Measurements from ENCODE around the gene PPAN.

Gene PPAN

GRCh38 chr19:10141479-10141878 lies 35.3 kb downstream of the PPAN start:
- no peak for TF ChIP-seq CTCF (IDR thresholded peaks at IDR 0.05; ENCODE audit: borderline replicate concordance, insufficient read depth, low read depth, low read length)

GRCh38 chr19:10141973-10142372 lies 35.8 kb downstream of the PPAN start:
- no peak for TF ChIP-seq CTCF (IDR thresholded peaks at IDR 0.05; ENCODE audit: borderline replicate concordance, insufficient read depth, low read depth, low read length)
- H3K4me3 ChIP-seq (ENCODE audit: low read depth, low read length) = no peak overlapping the region

More at GRCh38 chr19:10141479-10141878, 35.3 kb downstream of the PPAN start:
- H3K4me3 ChIP-seq (ENCODE audit: low read depth, low read length) = no peak overlapping the region

GRCh38 chr19:10142701-10143375 lies 36.7 kb downstream of the PPAN start:
- no peak overlapping the region for H3K4me3 ChIP-seq (ENCODE audit: low read depth, low read length)
- TF ChIP-seq CTCF (IDR thresholded peaks at IDR 0.05; ENCODE audit: borderline replicate concordance, insufficient read depth, low read depth, low read length) = no peak

GRCh38 chr19:10143681-10144080 lies 37.5 kb downstream of the PPAN start:
- TF ChIP-seq CTCF (IDR thresholded peaks at IDR 0.05; ENCODE audit: borderline replicate concordance, insufficient read depth, low read depth, low read length) = no peak

GRCh38 chr19:10144361-10144760 lies 38.2 kb downstream of the PPAN start:
- TF ChIP-seq CTCF (IDR thresholded peaks at IDR 0.05; ENCODE audit: borderline replicate concordance, insufficient read depth, low read depth, low read length) = no peak

More at GRCh38 chr19:10143681-10144080, 37.5 kb downstream of the PPAN start:
- H3K4me3 ChIP-seq (ENCODE audit: low read depth, low read length) = no peak overlapping the region

GRCh38 chr19:10145031-10145430 lies 38.9 kb downstream of the PPAN start:
- no peak for TF ChIP-seq CTCF (IDR thresholded peaks at IDR 0.05; ENCODE audit: borderline replicate concordance, insufficient read depth, low read depth, low read length)
- H3K4me3 ChIP-seq (ENCODE audit: low read depth, low read length) = no peak overlapping the region

More at GRCh38 chr19:10144361-10144760, 38.2 kb downstream of the PPAN start:
- no peak overlapping the region for H3K4me3 ChIP-seq (ENCODE audit: low read depth, low read length)

- no peak for TF ChIP-seq CTCF (IDR thresholded peaks at IDR 0.05; ENCODE audit: borderline replicate concordance, insufficient read depth, low read depth, low read length)
- no peak overlapping the region for H3K4me3 ChIP-seq (ENCODE audit: low read depth, low read length)
Measured at GRCh38 chr19:10146142-10146541, 40.0 kb downstream of the PPAN start.
